CMK (cell line): ENCODE results near the gene ABHD15.
"Not testable (repeated sequence)": the region's sequence is repeated elsewhere in the genome, so short reads cannot be mapped to it uniquely, and the experiment has no call there.

ENCODE experiments used
- DNase-seq: peaks from one replicate; pipeline ENCODE4 v3.0.0-alpha.2; 2010; ENCODE audit warnings: low read depth

The ABHD15 gene

DNA sequence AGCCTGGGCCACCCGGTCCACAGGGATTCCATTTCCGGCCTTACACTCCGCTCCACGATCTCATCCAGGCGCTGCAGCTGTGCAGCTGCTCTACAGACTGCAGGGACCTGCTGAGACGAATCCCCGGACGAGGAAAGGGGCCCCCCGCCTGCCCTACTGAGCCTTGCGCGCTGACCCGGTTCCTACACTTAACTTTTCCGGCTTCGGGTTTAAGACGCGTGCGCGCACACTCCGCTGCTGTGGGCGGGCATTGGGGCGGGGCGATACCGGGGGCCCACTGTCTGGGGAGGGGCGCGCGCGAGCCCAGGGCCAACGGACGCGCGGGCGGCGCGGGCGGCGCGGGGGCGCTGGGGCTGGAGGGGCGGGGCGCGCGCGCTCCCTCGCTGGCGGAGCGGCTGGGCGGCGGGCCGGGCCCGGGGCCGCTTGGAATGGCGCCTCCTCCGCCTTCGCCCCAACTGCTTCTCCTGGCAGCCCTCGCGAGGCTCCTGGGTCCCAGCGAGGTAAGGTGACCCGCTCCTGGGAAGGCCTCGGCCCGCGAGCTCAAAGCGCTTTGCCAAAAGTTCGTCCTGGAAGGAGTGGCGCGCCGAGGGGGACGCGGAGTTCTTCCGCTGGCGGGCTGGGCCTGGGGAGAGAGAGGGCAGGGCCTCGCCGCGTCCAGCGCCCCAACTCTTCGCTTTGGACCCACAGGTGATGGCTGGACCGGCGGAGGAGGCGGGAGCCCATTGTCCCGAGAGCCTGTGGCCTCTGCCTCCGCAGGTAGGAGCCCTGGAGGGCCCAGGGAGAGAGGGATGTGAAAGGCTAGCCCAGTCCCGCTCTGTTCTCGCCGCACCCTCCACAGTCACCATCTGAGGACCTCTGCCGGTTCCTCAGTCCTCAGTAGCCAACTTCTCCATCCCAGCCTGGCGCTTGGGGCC, 1.8 kb upstream of the ABHD15 start, which contains the start of gene TP53I13:
TSS of gene TP53I13 (plus strand) at position 371 of the 914 bp plus-strand sequence. CDS start at position 429, 58 bp downstream.
- DNase-seq = no peak

DNA sequence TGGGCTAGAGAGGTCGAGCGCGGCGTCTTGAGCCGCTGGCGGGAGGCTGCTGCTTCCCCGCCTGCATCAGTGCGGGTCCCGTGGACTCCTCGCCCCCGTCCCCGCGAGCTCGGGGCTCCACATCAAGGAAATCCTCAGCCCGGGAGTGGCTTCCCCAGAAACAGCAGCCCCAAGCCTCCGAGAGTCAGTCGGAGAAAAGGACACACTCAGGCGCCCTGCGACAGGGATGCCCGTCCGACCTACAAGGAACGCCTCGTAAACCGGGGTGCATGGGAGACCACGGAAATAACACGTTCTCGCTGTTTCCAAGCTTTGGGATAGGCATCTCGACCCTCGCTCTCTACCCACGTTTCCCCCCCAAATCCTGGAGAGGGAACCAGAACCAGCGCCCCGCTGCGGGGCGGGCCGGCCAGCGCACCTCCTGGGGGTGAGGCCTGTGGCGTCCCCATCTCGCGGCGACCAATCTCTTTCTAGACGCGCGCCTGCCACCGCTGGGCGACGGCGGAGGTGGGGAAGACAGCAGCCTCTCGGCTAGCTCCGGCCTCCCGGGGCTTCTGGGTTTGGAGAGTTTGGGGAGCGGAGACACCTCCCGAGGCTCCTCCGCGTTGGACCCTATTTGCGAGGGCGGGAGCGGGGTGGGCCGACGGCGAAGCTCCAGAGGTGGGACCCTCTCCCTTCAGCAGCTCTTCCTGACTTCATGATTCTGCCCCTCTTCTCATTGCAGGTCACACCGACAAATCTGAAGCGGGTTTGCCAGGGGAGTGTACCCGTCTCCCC, 905 bp upstream of the ABHD15 start:
- no peak for DNase-seq

DNA sequence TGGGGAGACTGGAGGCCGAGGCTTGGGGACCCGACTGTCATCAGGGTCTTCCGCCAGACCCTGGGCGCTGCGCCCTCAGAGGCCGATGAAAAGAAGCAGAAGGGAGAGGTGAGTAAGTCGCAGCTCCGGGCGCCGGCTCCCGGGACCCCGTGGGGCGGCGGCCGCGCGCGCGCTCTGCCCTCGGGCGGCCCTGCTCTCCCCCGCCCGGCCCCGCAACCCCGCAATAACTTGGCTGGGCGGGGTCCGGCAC, 392 bp upstream of the ABHD15 start:
- no peak for DNase-seq

DNA sequence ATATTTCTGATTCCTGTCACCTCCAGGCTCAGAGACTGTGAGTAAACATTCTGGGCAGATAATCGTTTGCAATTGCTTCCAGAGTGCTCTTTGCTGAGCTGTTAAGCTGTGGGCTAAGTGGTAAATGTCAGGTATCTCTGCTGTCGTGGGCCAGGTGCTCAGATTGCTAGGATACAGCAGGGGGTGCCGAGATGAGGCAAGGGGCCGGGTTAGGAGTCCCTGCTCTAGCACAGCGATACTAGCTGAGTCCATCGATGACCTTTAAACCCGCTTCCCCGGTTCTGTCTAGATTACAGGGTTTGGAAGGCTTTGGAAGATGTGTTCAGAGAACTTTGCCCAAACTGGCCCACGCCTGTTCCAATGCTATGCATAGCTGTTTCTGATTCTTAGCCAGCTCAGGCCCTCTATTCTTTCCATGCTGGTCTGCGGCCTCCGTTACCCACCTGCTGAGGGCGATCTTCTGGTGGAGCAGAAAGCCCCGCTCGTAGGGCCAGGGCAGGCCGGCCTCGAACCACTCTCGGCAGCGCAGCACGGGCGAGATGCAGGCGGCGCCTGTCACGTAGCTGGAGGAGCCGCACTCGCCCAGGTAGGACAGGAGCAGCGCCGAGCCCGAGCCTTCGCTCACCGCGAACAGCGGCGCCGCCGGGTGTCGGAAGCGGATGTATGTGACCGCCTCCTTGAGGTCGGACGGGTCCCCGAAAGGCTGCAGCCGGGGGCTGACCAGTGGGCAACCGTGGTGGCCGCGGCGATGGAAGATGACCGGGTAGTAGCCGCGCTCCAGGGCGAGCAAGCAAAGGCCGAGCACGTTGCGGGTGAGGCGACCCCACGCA, 979 bp downstream of the ABHD15 start:
- DNase-seq = no peak

DNA sequence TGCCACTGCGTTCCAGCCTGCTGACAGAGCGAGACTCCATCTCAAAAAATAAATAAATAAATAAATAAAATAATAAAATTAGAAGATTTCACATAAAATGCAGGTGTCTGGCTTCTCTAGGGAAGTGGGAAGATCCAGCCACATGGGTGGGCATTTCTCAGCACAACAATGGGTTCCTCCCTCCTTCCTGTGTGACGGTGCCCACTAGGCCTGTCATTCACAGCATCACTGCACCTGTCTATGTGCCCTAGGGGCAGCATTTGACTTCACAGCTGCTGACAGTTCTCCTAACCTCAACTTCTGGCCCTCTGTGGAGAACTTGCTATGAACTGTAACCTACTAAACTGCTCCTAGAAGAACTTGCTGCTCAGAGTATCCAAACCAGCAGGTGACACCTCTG, 3.0 kb downstream of the ABHD15 start:
- no peak for DNase-seq

DNA sequence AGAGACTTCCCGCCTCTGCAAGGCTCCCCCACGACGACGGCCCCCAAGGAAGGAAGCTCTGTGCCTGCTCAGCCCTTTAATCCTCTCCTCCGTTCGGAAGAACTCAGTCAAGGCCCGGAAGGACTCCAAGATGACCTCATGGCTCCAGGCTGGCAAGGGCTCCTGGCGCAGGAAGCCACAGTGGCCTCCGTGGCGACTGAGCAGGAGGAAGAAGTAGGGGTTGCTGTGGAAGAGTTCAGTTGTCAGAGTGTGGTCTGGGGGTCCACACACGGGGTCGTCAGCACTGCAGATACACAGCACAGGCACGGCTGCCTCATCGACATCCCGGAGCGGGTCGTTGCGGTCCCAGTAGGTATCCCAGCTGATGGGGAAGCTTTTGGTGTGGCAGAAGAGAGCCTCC, 4.2 kb downstream of the ABHD15 start:
- DNase-seq = no peak

DNA sequence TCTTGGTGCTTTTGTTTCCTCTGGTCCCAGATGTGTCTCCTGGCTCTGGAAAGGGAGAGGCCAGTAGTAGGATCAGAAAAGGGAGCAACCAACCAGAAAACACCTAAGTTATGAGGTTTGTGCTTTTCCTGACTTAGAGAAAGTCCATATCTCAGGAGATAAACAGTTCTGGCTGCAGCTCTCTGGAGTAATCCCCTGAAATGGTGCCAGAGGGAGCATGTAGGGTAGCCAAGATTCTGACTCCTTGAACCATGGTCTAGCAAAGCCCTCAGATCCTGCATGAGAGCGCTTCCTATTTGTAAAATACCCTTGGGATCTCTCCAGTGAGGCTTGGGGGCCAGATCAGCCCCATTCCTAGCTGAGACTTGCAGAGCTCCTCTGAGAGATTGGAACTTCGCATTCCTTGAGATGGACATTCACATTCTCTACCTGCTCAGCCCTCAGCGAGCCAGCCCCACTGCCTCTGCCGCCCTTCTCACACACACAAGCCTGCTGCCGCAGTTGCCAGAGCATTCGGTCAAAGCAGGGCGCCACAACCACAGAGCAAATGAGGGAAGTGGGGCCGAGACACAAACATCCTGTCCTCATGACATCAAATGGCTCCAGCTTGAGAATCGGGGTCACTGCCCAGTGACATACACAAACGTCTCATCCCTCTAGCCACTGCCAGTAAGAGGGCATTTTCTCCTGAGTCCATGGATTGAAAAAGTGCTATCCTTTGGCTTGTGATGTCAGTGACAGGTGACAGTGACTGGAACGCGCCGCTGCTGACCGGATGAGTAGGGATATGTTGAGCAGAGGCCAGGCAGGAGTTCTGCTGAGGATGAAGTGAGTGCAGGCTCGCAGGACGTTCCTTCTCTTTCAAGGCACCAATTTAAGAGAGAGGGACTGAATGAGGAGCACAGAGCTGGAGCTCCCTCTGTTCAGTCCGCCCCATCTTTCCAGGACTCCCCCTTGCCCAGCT, 5.0 kb downstream of the ABHD15 start:
- no peak for DNase-seq

DNA sequence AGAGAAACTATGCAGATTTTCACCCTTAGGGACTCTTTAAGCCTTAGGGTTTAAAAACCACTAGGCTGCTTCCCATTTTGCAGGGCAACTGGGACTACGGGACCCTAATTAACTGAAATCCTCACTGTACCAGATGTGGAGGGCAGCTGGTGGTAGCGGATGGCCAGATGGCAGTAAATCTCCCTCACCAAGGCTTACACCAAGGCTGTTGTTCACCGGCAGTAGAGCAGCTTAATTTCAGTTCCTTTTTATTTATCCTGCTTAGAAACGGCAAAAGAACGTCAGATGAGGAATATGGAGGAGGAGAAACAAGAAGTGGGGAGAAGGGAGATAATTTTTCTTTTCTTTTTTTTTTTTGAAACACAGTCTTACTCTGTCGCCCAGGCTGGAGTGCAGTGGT, 6.5 kb downstream of the ABHD15 start:
- no peak for DNase-seq

DNA sequence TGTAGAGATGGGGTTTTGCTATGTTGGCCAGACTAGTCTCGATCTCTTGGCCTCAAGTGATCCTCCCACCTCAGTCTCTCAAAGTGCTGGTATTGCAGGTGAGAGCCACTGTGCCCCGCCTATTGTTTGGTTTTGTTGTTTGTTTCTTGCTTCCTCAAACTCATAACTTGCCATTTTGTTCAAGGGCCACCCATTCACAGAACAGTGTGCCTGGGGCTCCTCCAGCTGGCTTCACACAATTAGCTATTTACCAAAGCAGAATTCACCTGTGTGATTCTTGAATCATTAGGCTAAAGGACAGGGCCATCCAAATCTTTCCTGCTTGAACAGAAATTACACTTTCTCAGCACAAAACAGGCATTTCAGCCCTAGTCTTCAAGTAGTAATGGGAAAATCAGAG, 7.2 kb downstream of the ABHD15 start:
- no peak for DNase-seq

DNA sequence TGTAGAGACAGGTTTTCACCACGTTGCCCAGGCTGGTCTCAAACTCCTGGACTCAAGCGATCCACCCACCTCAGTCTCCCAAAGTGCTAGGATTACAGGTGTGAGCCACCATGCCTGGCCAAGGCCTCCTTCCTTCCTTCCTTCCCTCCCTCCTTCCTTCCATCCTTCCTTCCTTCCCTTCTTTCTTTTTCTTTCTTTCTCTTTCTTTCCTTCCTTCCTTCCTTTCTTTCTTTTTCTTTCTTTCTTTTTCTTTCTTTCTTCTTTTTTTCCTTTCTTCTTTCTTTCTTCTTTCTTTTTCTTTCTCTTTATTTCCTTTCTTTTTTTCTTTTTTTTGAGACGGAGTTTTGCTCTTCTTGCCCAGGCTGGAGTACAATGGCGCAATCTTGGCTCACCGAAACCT, 8.7 kb downstream of the ABHD15 start:
- not testable (repeated sequence) for DNase-seq

DNA sequence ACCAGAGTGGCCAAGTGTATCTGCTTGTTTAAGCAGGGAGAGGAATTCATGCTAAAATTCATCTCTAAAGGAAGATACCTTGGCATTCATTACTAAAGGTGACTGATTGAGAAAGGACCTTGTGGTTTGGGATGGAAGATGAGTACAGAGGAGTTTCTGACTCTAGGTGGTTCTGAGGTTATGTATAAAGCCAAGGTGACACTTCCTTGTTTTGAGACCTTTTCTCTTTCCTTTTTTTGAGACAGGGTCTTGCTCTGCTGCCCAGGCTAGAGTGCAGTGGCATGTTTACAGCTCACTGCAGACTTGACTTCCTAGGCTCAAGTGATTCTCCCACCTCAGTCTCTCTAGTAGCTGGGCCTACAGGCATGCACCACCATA, 9.1 kb downstream of the ABHD15 start:
- DNase-seq = no peak

DNA sequence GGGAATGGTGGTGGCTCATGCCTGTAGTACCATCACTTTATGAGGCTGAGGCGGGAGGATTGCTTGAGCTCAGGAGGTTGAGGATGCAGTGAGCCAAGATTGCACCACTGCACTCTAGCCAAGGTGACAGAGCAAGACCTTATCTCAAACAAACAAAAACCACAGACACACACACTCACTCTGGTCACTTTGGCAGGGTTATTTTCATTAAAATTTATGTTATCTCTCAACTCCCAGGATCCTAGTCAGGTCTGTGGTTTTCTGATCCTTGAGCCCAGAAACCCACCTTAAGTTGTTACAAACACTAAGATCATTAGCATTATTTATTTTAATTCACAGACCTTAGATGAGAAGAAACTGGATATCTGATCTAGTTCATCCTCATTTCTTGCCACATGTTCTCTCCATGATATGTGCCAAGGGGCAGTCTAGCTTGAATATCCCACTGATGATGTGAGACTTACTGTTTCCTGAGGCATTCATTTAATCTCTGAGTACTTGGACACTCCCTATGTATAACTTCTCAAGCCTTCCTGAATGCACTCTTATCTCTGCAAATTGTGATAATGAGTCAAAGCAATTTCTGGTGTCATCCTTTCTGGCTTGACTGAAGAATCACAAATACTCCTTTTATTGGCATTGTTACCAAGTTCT, 9.6 kb downstream of the ABHD15 start:
- DNase-seq = no peak

DNA sequence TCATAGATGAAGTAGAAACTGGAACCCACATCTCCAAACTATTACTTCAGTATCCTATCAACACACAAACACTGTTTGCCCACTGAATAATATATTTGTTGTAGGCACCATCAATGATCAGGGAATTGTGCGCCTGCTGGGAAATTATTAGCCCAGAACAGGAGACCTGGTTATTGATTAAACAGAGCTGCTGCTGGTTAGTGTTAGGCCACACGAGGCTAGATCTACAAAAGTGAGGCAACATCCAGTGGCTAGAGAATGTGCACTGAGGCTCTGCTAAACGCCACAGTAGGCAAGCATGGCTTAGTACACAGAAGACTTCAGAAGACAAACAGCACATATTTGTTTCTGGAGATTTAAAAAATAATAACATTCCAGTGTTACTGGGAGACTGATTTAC, 11.0 kb downstream of the ABHD15 start:
- DNase-seq = no peak

DNA sequence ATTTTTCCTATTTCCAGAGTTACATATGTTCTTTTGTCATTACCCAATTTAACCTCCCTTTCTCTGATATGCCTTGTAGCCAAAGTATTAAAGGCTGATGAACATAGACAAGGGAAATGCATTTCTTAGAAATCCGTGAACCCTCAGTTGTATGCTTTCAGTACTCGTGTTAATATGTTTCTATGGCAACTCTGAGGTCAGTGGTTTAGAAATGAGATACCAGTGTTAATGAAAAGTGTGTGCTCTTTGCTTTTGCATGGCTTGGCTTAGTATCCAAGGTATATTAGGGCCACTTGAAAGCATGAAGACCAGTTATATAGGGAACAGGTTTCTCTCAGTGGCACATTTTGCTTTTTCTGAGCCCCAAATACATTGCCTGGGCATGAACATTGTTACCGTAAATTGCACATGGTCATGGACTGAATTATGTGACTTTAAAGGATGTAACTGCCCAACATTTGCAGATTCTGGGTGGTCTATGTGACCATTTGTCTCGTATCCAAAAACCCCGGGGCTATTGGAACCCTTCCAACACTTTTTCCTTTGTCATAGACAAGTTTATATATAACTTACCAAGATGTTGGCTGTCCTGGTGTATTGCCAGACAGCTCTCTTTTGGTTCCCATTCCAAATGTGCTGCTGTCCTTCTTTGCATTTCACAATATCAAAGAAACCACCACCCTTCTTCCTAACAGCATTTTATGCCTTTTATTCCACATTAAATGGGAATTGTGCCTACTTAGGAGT, 17.5 kb downstream of the ABHD15 start:
- no peak for DNase-seq

DNA sequence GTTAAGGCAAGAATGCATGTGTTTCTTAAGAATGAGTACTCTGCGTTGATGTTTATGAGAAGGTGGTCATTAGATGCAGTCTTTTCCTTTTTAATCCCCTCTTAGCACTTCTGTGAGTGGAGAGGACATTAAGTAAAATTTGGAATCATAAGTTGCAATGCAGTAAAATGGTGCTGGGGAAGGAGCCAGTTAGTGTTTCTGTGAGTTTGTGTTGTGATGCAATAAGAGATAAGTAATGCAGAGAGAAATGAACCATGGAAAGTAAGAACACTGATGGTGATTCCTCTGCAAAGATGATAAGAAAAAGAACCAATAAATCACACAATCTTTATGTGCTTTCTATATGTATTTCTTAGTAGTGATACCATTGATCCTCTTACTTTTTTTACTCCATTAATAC, 20.0 kb downstream of the ABHD15 start:
- no peak for DNase-seq

DNA sequence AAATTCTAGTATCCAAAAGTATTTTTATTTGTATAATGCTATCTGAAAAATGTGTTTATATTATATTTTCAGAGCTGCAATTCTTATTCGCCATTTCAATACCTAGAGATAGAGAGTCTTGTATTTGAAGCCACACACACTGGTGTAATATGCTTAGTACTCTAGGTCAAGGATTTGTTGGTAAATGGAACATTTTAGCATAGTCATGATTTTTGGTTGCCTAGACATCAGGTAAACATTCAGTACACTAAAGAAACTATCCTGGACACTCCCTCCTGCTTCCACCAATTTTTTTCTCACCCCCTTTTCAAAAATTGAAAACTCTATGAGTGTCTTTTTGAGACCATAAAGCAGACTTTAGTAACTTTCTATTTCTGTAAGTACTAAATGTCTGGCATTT, 20.8 kb downstream of the ABHD15 start:
- no peak for DNase-seq

DNA sequence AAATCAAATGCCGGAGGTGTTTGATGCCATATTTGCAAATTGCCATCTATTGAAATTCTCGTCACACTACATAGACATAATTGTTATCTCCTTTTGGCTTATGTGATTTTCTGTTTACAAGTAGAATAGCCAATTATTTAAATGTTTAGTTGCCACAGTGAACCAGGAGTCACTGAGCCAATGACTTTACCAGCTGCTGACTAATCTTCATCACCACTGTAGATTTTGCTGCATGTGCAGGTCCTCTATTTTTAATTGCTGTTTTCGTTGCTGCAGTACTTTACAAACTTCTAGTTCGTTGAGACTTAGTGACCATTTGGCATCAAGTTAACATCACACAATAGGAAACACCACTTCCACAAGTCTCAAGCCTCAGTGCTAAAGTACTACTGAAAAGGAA, 22.8 kb downstream of the ABHD15 start:
- no peak for DNase-seq

DNA sequence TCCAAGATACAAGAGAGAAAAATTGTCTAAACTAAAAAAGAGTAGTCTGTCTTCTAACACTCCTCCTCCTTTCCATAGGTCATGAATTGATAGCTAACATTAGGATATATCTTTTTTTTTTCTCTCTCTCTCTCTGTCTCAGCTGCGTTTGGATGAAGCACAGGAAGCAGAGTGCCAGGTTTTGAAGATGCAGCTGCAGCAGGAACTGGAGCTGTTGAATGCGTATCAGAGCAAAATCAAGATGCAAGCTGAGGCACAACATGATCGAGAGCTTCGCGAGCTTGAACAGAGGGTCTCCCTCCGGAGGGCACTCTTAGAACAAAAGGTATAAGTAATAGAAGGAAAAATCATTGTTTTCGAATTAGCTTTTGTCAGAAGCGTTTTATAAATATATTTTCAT, 32.9 kb downstream of the ABHD15 start:
- no peak for DNase-seq

DNA sequence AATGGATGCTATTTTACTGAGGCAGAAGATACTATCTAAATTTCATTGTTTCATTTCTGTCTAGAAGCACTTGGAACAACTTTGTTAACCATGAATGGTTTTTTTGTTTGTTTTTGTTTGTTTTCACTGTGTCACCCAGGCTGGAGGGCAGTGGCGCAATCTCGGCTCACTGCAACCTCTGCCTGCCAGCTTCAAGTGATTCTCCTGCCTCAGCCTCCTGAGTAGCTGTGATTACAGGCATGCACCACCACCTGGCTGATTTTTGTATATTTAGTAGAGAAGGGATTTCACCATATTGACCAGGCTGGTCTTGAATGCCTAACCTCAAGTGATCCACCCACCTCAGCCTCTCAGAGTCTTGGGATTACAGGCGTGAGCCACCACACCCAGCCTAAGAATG, 40.5 kb downstream of the ABHD15 start:
- DNase-seq = no peak

DNA sequence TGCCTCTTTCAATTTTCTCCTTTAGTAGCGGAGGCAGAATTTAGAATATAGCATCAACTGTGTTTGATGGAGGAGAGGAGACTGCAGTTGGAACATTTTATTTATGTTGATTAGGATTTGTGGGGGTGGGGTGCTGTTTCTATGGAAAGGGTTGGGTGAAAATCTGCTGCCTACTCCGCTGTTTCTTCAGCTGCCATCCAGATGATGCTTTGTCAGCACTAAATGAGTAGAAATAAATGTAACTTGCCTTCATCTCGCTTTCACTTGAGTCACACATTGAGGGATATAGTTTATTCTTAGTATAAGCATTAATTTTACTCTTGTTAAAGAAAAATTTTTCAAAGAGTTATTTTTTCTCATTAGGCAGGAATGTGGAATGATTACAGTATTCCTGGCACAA, 42.1 kb downstream of the ABHD15 start:
- DNase-seq = no peak
